ENCODE data around the gene AGAP2. TPM values are rescaled to one million over a fixed set of nuclear protein-coding genes. Genes with fewer than 3 reads are reported as not detected.

The AGAP2 gene
- total RNA-seq, 4 donors from 2014 or later, result 0.49 to 2.8 (median 2.0) TPM

- no peak for TF ChIP-seq CTCF (IDR thresholded peaks at IDR 0.05; ENCODE audit: low read depth)
Observed at GRCh38 chr12:57700317-57700716, 38.2 kb downstream of the AGAP2 start.

- TF ChIP-seq CTCF (IDR thresholded peaks at IDR 0.05; ENCODE audit: low read depth), result no peak
Observed at GRCh38 chr12:57698414-57698813, 40.1 kb downstream of the AGAP2 start.

- TF ChIP-seq CTCF (IDR thresholded peaks at IDR 0.05; ENCODE audit: low read depth), result no peak
Observed at GRCh38 chr12:57697076-57697475, 41.5 kb downstream of the AGAP2 start.

GRCh38 chr12:57695770-57696432 is 42.6 kb downstream of the AGAP2 start:
- TF ChIP-seq CTCF (IDR thresholded peaks at IDR 0.05; ENCODE audit: low read depth), result no peak

GRCh38 chr12:57694459-57695019 is 44.0 kb downstream of the AGAP2 start:
- no peak for TF ChIP-seq CTCF (IDR thresholded peaks at IDR 0.05; ENCODE audit: low read depth)

GRCh38 chr12:57693659-57694458 is 44.7 kb downstream of the AGAP2 start, which contains the start of gene OS9:
Gene OS9 (plus strand): TSS chr12:57694132. CDS start chr12:57694162, 30 bp downstream.
- no peak for TF ChIP-seq CTCF (IDR thresholded peaks at IDR 0.05; ENCODE audit: low read depth)

GRCh38 chr12:57693317-57693658 is 45.3 kb downstream of the AGAP2 start:
- no peak for TF ChIP-seq CTCF (IDR thresholded peaks at IDR 0.05; ENCODE audit: low read depth)
